ENCODE results near the gene ASPN.

GRCh38 chr9:92483627-92484545 lies 1.6 kb upstream of the ASPN start:
- TF ChIP-seq CTCF (IDR thresholded peaks at IDR 0.05), result no peak
- no peak for TF ChIP-seq POLR2A (IDR thresholded peaks at IDR 0.05)
- TF ChIP-seq EP300 (IDR thresholded peaks at IDR 0.05), result no peak

Measured in upper lobe of left lung (tissue), 4 donors.